GM19025 (cell line): ENCODE results near the gene CACNA1B.
"Not testable (repeated sequence)": the region's sequence is repeated elsewhere in the genome, so short reads cannot be mapped to it uniquely, and the experiment has no call there.

Source experiments
- ATAC-seq: cut with Tn5 transposase; IDR thresholded peaks from one replicate; pipeline ENCODE4 v1.9.1; 2021; ENCODE audit warnings: mild to moderate bottlenecking, low read depth, moderate library complexity; ENCODE audit not compliant: unreplicated experiment

Gene CACNA1B

GRCh38 chr9:138009016-138009802 is 131.6 kb downstream of the CACNA1B start:
- no peak for ATAC-seq

- ATAC-seq, result no peak
Observed at GRCh38 chr9:138009803-138010690, 132.5 kb downstream of the CACNA1B start.

- ATAC-seq, result no peak
Observed at GRCh38 chr9:138010861-138011260, 133.3 kb downstream of the CACNA1B start.

GRCh38 chr9:138011951-138012500 is 134.4 kb downstream of the CACNA1B start:
- no peak for ATAC-seq

GRCh38 chr9:138013273-138013672 is 135.7 kb downstream of the CACNA1B start:
- no peak for ATAC-seq

GRCh38 chr9:138013836-138014562 is 136.4 kb downstream of the CACNA1B start:
- no peak for ATAC-seq

- ATAC-seq, result no peak
Observed at GRCh38 chr9:138014563-138014945, 137.0 kb downstream of the CACNA1B start.

- no peak for ATAC-seq
Observed at GRCh38 chr9:138015021-138015829, 137.6 kb downstream of the CACNA1B start.

GRCh38 chr9:138016406-138017187 is 139.0 kb downstream of the CACNA1B start:
- ATAC-seq, result no peak

GRCh38 chr9:138017200-138017599 is 139.6 kb downstream of the CACNA1B start:
- ATAC-seq, result no peak

GRCh38 chr9:138019514-138019913 is 141.9 kb downstream of the CACNA1B start:
- ATAC-seq, result not testable (repeated sequence)

- no peak for ATAC-seq
Observed at GRCh38 chr9:138020120-138020794, 142.7 kb downstream of the CACNA1B start.

GRCh38 chr9:138020795-138021182 is 143.2 kb downstream of the CACNA1B start:
- no peak for ATAC-seq

GRCh38 chr9:138021251-138022056 is 143.9 kb downstream of the CACNA1B start:
- no peak for ATAC-seq

GRCh38 chr9:138022121-138022741 is 144.6 kb downstream of the CACNA1B start:
- no peak for ATAC-seq

- ATAC-seq, result no peak
Observed at GRCh38 chr9:138022756-138023393, 145.3 kb downstream of the CACNA1B start.
